Transverse colon (tissue), 3 donors: Measurements from ENCODE around the gene DENND1A.

Experiments used
- CTCF ChIP-seq, 5 experiments: fragments of 200-600 bp in 3 of 5; fragments of 450-650 bp in 2 of 5; sonication (generic) in 3 of 5; IDR thresholded peaks; 1 replicate in 2 of 5; 2 replicates in 3 of 5; pipeline ENCODE4 v1.5.1; 2016 to 2017; ENCODE audit warnings: antibody characterized with exemption in 5 of 5, inconsistent platforms in 3 of 5, mild to moderate bottlenecking in 2 of 5, moderate library complexity in 1 of 5
- EP300 ChIP-seq: sonication (generic); formaldehyde crosslinking; IDR thresholded peaks from one replicate; pipeline ENCODE4 v1.6.1; 2017; ENCODE audit warnings: antibody characterized with exemption, low read depth
- POLR2A ChIP-seq: fragments of 450-650 bp; IDR thresholded peaks from one replicate; pipeline ENCODE4 v1.6.1; 2016; ENCODE audit warnings: antibody characterized with exemption, mild to moderate bottlenecking, moderate library complexity

GRCh38 chr9:123938401-123938800 is 8.5 kb upstream of the DENND1A start:
- no peak for TF ChIP-seq CTCF (IDR thresholded peaks at IDR 0.05)
- no peak for TF ChIP-seq EP300
- no peak for TF ChIP-seq POLR2A
